Cardiac muscle cell (in vitro differentiated cells and primary cell): ENCODE measurements around the gene TRIM24. TPM values are rescaled to one million over a fixed set of nuclear protein-coding genes. Genes with fewer than 3 reads are reported as not detected.

Source experiments
- DNase-seq, 2 donors: peaks; one replicate each; pipeline versions ENCODE4 v3.0.0 to v3.0.0-alpha.2; 2010 to 2017; ENCODE audit warnings: low read depth in 1 of 2, low spot score in 1 of 2
- H3K27ac ChIP-seq: fragments of 200-600 bp; sonication (generic); 2 replicates; pipeline ENCODE4 v1.5.1; 2016
- H3K27me3 ChIP-seq: fragments of 200-600 bp; sonication (generic); 2 replicates; pipeline ENCODE4 v1.6.0; 2016; ENCODE audit warnings: control low read depth
- H3K36me3 ChIP-seq: fragments of 200-600 bp; sonication (generic); 2 replicates; pipeline ENCODE4 v1.5.1; 2016; ENCODE audit warnings: control low read depth
- H3K4me1 ChIP-seq: fragments of 200-600 bp; sonication (generic); 2 replicates; pipeline ENCODE4 v1.8.1; 2017; ENCODE audit warnings: low read depth, mild to moderate bottlenecking, mixed run types
- H3K4me3 ChIP-seq: fragments of 200-600 bp; sonication (generic); 2 replicates; pipeline ENCODE4 v1.5.1; 2016; ENCODE audit warnings: mild to moderate bottlenecking
- H3K9me3 ChIP-seq: fragments of 200-600 bp; sonication (generic); 2 replicates; pipeline ENCODE4 v1.5.1; 2017; ENCODE audit warnings: low read depth, mild to moderate bottlenecking, control low read depth
- polyA plus RNA-seq: library from polyadenylated mRNA; unstranded; fragments of >200 nt; fragmentation: Nextera tagmentation; extraction: Ambion mirVana; gene quantifications from 2 replicates; pipeline ENCODE4 v1.2.1, GENCODE V29; 2016
- total RNA-seq: library from RNA; depleted of rRNA; stranded (reverse); fragments of >200 nt; gene quantifications from 2 replicates; pipeline ENCODE4 v1.2.3, GENCODE V29; 2016
- TF ChIP-seq, protein P1 (sequence below): IDR thresholded peaks from 2 replicates; pipeline ENCODE4 v1.5.1; 2012; ENCODE audit warnings: low read depth, mild to moderate bottlenecking, low read length

The TRIM24 gene
- total and polyA plus RNA-seq, 2 experiments from 2014 or later, result 99.2 to 113 TPM

DNA sequence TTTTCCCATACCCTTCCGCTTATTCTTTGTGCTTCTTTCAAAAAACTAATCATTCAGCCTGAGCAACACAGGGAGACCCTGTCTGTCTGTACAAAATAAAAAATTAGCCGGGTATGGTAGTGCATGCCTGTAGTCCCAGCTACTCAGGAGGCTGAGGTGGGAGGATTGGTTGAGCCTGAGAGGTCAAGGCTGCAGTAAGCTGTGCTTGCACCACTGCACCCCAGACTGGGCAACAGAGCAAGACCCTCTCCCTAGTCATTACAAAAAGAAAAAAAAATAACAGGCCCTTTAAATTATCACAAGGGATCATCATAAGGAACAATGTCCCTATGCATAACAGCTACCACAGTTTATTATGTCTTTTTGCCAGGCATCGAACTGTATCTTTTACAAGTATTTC lies 119.6 kb downstream of the TRIM24 start:
- DNase-seq, result no peak
- H3K27ac ChIP-seq, result no peak overlapping the region
- no peaks in the 10 kb centered on the region for H3K9me3 ChIP-seq
- TF ChIP-seq, protein P1, sequence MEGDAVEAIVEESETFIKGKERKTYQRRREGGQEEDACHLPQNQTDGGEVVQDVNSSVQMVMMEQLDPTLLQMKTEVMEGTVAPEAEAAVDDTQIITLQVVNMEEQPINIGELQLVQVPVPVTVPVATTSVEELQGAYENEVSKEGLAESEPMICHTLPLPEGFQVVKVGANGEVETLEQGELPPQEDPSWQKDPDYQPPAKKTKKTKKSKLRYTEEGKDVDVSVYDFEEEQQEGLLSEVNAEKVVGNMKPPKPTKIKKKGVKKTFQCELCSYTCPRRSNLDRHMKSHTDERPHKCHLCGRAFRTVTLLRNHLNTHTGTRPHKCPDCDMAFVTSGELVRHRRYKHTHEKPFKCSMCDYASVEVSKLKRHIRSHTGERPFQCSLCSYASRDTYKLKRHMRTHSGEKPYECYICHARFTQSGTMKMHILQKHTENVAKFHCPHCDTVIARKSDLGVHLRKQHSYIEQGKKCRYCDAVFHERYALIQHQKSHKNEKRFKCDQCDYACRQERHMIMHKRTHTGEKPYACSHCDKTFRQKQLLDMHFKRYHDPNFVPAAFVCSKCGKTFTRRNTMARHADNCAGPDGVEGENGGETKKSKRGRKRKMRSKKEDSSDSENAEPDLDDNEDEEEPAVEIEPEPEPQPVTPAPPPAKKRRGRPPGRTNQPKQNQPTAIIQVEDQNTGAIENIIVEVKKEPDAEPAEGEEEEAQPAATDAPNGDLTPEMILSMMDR, result no peak
- H3K4me1 ChIP-seq, result no peaks in the 10 kb centered on the region
- H3K27me3 ChIP-seq, result no peaks in the 10 kb centered on the region
- H3K36me3 ChIP-seq, result peaks cover 66% of the 10 kb centered on the region
- H3K4me3 ChIP-seq, result no peak overlapping the region

DNA sequence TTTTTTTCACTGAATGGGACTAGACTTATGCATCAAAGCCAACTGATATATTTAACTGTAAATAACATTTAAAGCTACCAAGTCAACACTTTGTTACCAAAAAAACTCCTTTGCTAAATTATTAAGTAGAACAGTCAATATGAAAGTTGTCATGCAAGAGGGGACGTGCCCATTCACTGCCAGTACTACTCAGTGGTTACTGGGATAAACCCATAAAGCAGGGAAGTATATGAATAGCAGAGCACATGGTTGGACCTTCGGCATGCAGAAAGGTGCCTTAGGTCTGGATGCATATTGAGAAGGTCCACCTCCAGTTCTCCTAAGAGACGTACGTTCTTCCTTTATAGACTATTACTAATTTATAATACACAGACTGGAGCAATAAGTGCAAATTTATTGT lies 121.0 kb downstream of the TRIM24 start:
- TF ChIP-seq, protein P1, result no peak
- Histone ChIP-seq H3K27ac (peak overlapping the region; percentile 7), H3K27me3 (no peaks in the 10 kb centered on the region), H3K4me1 (peaks cover 6% of the 10 kb centered on the region), H3K4me3 (no peak overlapping the region), H3K9me3 (no peaks in the 10 kb centered on the region), H3K36me3 (peaks cover 76% of the 10 kb centered on the region)
- DNase-seq, result no peak

DNA sequence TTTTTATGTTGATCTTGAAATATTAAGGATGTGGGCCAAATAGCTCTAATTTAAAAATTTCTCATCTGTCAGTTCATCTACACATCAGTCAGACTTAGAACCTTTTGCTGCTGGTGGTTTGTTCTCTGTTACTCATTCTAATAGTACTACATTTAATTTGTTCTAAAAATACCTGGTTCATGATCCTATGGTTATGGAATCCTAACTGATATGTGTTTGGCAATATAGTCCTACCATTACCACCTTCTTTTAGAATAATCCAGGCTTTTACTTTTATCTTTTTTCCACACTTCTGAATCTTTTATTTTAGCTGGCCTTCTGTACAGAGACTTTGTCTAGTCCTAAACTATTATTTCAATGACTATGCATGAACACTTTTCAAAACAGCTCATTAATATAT lies 124.2 kb downstream of the TRIM24 start:
- Histone ChIP-seq H3K4me1 (peaks cover 15% of the 10 kb centered on the region), H3K36me3 (peaks cover 61% of the 10 kb centered on the region), H3K27me3 (no peaks in the 10 kb centered on the region), H3K4me3 (no peak overlapping the region), H3K9me3 (no peaks in the 10 kb centered on the region), H3K27ac (peak overlapping the region; percentile 71)
- no peak for DNase-seq
- TF ChIP-seq, protein P1, result no peak

DNA sequence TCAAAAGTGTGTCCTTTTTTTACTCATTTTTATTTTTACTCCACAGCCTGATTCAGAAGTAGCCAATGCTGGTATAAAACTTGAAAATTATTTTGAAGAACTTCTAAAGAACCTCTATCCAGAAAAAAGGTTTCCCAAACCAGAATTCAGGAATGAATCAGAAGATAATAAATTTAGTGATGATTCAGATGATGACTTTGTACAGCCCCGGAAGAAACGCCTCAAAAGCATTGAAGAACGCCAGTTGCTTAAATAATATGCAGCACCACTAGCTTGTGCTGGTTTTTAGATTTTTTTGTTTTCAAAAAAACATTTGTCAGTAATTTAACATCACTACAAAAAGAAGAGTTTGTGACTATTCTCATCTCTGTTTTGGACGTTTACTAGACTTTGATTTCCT lies 124.6 kb downstream of the TRIM24 start:
- peaks cover 56% of the 10 kb centered on the region for H3K36me3 ChIP-seq
- TF ChIP-seq, protein P1, result no peak
- no peak for DNase-seq
- peak overlapping the region; percentile 71 for H3K27ac ChIP-seq
- no peaks in the 10 kb centered on the region for H3K9me3 ChIP-seq
- no peaks in the 10 kb centered on the region for H3K27me3 ChIP-seq
- H3K4me3 ChIP-seq, result no peak overlapping the region
- peaks cover 15% of the 10 kb centered on the region for H3K4me1 ChIP-seq

DNA sequence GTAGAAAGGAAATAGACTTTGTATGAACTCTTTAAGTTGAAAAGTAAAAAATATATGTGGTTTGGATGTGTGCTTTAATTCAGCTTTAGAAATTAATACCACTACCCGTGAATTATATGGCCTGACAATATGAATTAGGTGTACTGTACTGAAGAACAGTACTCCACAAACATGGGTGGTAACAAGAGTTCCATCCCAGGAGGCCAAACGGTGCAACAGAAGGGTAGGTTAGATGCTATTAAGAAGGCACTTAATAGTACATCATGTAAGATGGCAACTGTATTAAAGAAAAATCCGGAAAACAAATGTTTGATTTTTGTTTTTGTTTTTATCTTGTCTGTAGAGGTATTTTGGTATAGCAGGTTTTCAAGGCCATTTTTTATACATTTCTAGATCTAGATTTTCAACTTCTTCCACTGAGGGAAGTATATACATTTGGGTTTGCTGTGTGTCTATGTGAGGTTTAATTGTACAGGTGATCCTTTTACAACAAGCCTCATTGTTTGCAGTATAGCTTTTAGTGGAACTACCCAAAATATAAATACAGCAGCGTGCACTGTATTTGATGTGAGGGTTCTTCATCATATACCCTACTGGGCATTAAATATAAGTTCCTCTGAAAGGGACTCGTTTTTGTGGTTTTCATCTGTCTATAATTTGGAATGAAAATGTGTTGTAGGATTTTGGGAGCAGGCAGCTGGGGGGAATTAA lies 125.4 kb downstream of the TRIM24 start:
- TF ChIP-seq, protein P1, result no peak
- H3K9me3 ChIP-seq, result no peaks in the 10 kb centered on the region
- peaks cover 15% of the 10 kb centered on the region for H3K4me1 ChIP-seq
- H3K36me3 ChIP-seq, result peaks cover 50% of the 10 kb centered on the region
- H3K27me3 ChIP-seq, result no peaks in the 10 kb centered on the region
- peak overlapping the region; percentile 79 for H3K27ac ChIP-seq
- DNase-seq, result no peak
- no peak overlapping the region for H3K4me3 ChIP-seq
